PFSK-1 (cell line): ENCODE results near the gene FBXL16.

Experiments used
- POLR2AphosphoS5 ChIP-seq: IDR thresholded peaks from 2 replicates; pipeline ENCODE4 v1.6.1; 2012; ENCODE audit warnings: low read depth, mild to moderate bottlenecking, control low read depth, low read length, moderate library complexity
- SIN3A ChIP-seq: IDR thresholded peaks from 2 replicates; pipeline ENCODE4 v1.6.1; 2012; ENCODE audit warnings: mild to moderate bottlenecking, low read length, moderate library complexity, borderline replicate concordance; ENCODE audit not compliant: insufficient read depth
- TAF1 ChIP-seq: IDR thresholded peaks from 2 replicates; pipeline ENCODE4 v1.6.1; 2012; ENCODE audit warnings: low read length, control low read depth, borderline replicate concordance; ENCODE audit not compliant: insufficient read depth
- TF ChIP-seq, protein P1 (sequence below), 2 experiments: IDR thresholded peaks; 2 replicates each; pipeline versions ENCODE4 v1.6.1 to v1.8.0; 2011 to 2012; ENCODE audit warnings: low read depth in 2 of 2, low read length in 2 of 2, control low read depth in 1 of 2, inconsistent platforms in 1 of 2, mild to moderate bottlenecking in 1 of 2, moderate library complexity in 1 of 2; ENCODE audit not compliant: insufficient read depth in 1 of 2

DNA sequence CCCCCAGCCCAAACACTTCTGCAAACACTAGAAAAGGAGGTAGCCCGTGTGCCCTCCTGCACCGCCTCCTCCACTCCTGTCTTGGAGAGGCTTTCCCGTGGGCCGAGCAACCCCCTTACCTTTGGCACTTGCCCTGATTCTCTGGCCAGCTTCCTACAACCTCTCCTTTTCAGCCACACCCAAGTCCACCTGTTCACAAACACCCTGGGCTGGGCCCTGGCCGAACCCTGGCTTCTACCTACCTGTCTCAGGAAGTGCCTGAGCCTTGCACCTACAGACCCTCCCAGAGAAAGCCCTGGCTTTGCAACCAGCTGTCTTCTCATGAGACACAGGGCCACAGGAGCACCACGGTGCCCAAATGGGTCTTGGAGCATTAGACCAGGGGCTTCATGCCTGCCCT, 13.3 kb upstream of the FBXL16 start:
- TF ChIP-seq POLR2AphosphoS5 (no peak), SIN3A (no peak), TAF1 (no peak)
- TF ChIP-seq, protein P1, sequence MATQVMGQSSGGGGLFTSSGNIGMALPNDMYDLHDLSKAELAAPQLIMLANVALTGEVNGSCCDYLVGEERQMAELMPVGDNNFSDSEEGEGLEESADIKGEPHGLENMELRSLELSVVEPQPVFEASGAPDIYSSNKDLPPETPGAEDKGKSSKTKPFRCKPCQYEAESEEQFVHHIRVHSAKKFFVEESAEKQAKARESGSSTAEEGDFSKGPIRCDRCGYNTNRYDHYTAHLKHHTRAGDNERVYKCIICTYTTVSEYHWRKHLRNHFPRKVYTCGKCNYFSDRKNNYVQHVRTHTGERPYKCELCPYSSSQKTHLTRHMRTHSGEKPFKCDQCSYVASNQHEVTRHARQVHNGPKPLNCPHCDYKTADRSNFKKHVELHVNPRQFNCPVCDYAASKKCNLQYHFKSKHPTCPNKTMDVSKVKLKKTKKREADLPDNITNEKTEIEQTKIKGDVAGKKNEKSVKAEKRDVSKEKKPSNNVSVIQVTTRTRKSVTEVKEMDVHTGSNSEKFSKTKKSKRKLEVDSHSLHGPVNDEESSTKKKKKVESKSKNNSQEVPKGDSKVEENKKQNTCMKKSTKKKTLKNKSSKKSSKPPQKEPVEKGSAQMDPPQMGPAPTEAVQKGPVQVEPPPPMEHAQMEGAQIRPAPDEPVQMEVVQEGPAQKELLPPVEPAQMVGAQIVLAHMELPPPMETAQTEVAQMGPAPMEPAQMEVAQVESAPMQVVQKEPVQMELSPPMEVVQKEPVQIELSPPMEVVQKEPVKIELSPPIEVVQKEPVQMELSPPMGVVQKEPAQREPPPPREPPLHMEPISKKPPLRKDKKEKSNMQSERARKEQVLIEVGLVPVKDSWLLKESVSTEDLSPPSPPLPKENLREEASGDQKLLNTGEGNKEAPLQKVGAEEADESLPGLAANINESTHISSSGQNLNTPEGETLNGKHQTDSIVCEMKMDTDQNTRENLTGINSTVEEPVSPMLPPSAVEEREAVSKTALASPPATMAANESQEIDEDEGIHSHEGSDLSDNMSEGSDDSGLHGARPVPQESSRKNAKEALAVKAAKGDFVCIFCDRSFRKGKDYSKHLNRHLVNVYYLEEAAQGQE (IDR thresholded peaks at IDR 0.05; ENCODE audit: insufficient read depth in 1 of 2, low read depth in 2 of 2, low read length in 2 of 2), result no peak
